Activated CD8-positive, alpha-beta T cell treated with anti-CD3 and anti-CD28 coated beads, Interleukin-2, amount 10 ng/mL, durations not matched to agents 7 days and 5 days (primary cell): ENCODE data around the gene TSPAN16. TPM values are rescaled to one million over a fixed set of nuclear protein-coding genes. Genes with fewer than 3 reads are reported as not detected.

ENCODE experiments used
- ATAC-seq: fragments of 150-1000 bp; cut with Tn5 transposase; one replicate; pipeline ENCODE4 v1.10.0; 2021; ENCODE audit warnings: moderate library complexity
- CTCF ChIA-PET: fragments of 350-600 bp; sonication (Branson Sonifier 250); formaldehyde crosslinking; loops from one replicate; lab custom pipeline; 2021; ENCODE audit warnings: antibody characterized with exemption; lab: Charles Lee
- POLR2A ChIA-PET: fragments of 350-600 bp; sonication (Branson Sonifier 250); formaldehyde crosslinking; loops from one replicate; lab custom pipeline; 2021; ENCODE audit warnings: antibody characterized with exemption; lab: Charles Lee
- DNase-seq: peaks from one replicate; pipeline ENCODE4 v3.0.0-alpha.2; 2020
- H3K27ac Mint-ChIP-seq: one replicate; pipeline ENCODE4 v1.8.0; 2021; ENCODE audit warnings: mild to moderate bottlenecking, mixed read lengths
- H3K27me3 Mint-ChIP-seq: one replicate; pipeline ENCODE4 v1.8.0; 2021; ENCODE audit warnings: low read depth, mixed read lengths
- H3K36me3 Mint-ChIP-seq: one replicate; pipeline ENCODE4 v1.8.0; 2021; ENCODE audit warnings: low read depth, mixed read lengths
- H3K4me1 Mint-ChIP-seq: one replicate; pipeline ENCODE4 v1.8.0; 2021; ENCODE audit warnings: low read depth, mixed read lengths
- H3K4me3 Mint-ChIP-seq: one replicate; pipeline ENCODE4 v1.8.0; 2021; ENCODE audit warnings: mild to moderate bottlenecking, mixed read lengths
- H3K9me3 Mint-ChIP-seq: one replicate; pipeline ENCODE4 v1.8.0; 2022; ENCODE audit warnings: mixed read lengths; ENCODE audit not compliant: insufficient read depth
- total RNA-seq, 2 experiments: library from RNA; stranded (reverse); gene quantifications; one replicate each; pipeline ENCODE4 v1.2.3, GENCODE V29; 2021

TSPAN16 gene
- total RNA-seq, 2 experiments from 2014 or later, result not detected

GRCh38 chr19:11364935-11365334 lies 69.0 kb downstream of the TSPAN16 start:
- Mint-ChIP-seq H3K27me3 (no peaks in the 10 kb centered on the region), H3K9me3 (no peaks in the 10 kb centered on the region)

More at GRCh38 chr19:11364935-11365334, 69.0 kb downstream of the TSPAN16 start:
- Mint-ChIP-seq H3K36me3 (peaks cover 4% of the 10 kb centered on the region), H3K27ac (no peak overlapping the region), H3K4me1 (no peaks in the 10 kb centered on the region), H3K4me3 (no peak overlapping the region)
- POLR2A ChIA-PET, result no interaction called here
- CTCF ChIA-PET, result no interaction called here
- ATAC-seq, result no peak
- DNase-seq, result no peak

Other genes with a start within 250 kb of the TSPAN16 start
- gene LDLR, start 206.7 kb upstream of the TSPAN16 start, total RNA-seq, result 100 to 1,000 TPM; 117 to 123 TPM
- 10 to 100 TPM; 92.6 to 94.0 TPM for gene SPC24, start 140.4 kb upstream of the TSPAN16 start, total RNA-seq
- 1 to 10 TPM; 6.1 to 8.0 TPM for gene KANK2, start 98.6 kb upstream of the TSPAN16 start, total RNA-seq
- not detected for gene ANGPTL8, start 56.5 kb upstream of the TSPAN16 start, total RNA-seq
- gene DOCK6, start 33.6 kb upstream of the TSPAN16 start, total RNA-seq, result under 1 TPM; 0.13 to 0.76 TPM
- 1 to 10 TPM; 7.6 to 7.9 TPM for gene RAB3D, start 43.5 kb downstream of the TSPAN16 start, total RNA-seq
- 10 to 100 TPM; 23.6 to 29.6 TPM for gene TMEM205, start 50.1 kb downstream of the TSPAN16 start, total RNA-seq
- 10 to 100 TPM in 1 of 2 experiments, 1 to 10 TPM in 1; 9.9 to 13.6 TPM for gene CCDC159, start 50.4 kb downstream of the TSPAN16 start, total RNA-seq
- 1 to 10 TPM; 1.1 TPM for gene PLPPR2, start 59.3 kb downstream of the TSPAN16 start, total RNA-seq
- 1 to 10 TPM; 3.1 to 3.4 TPM for gene SWSAP1, start 78.5 kb downstream of the TSPAN16 start, total RNA-seq
- 1 to 10 TPM; 6.4 to 8.8 TPM for gene EPOR, start 88.2 kb downstream of the TSPAN16 start, total RNA-seq
- not detected for gene RGL3, start 123.2 kb downstream of the TSPAN16 start, total RNA-seq
- not detected for gene ODAD3, start 139.0 kb downstream of the TSPAN16 start, total RNA-seq
- gene PRKCSH, start 139.5 kb downstream of the TSPAN16 start, total RNA-seq, result 100 to 1,000 TPM; 285 to 302 TPM
- under 1 TPM in 1 of 2 experiments, not detected in 1; 0.71 TPM for gene ELAVL3, start 184.9 kb downstream of the TSPAN16 start, total RNA-seq
- gene ZNF653, start 209.7 kb downstream of the TSPAN16 start, total RNA-seq, result 10 to 100 TPM; 20.1 to 21.8 TPM
- 10 to 100 TPM; 28.9 to 31.6 TPM for gene ECSIT, start 233.0 kb downstream of the TSPAN16 start, total RNA-seq
- not detected for gene CNN1, start 242.7 kb downstream of the TSPAN16 start, total RNA-seq